A549 (cell line): Measurements from ENCODE around the gene COX5A. TPM values are rescaled to one million over a fixed set of nuclear protein-coding genes. Genes with fewer than 3 reads are reported as not detected.
"Not testable (repeated sequence)": the region's sequence is repeated elsewhere in the genome, so short reads cannot be mapped to it uniquely, and the experiment has no call there.

Experiments
- ATAC-seq, 2 experiments: fragments of 200-7000 bp in 1 of 2; fragments of >200 bp in 1 of 2; cut with Nextera tagmentation in 1 of 2; cut with Tn5 transposase in 1 of 2; 3 replicates each; pipeline versions ENCODE4 v1.8.0 to v1.9.1; 2018 to 2020; ENCODE audit warnings: mild to moderate bottlenecking in 1 of 2, moderate library complexity in 1 of 2
- CTCF ChIA-PET: fragments of 300-600 bp; sonication (Branson Sonifier 250); formaldehyde crosslinking; extraction: SDS; loops from one replicate; lab custom pipeline; 2021; ENCODE audit warnings: antibody characterized with exemption, inconsistent platforms; lab: Yijun Ruan, JAX
- POLR2A ChIA-PET: fragments of 350-600 bp; formaldehyde crosslinking; extraction: SDS; loops from one replicate; lab custom pipeline; 2021; ENCODE audit warnings: antibody characterized with exemption, inconsistent platforms; lab: Yijun Ruan, JAX
- DNase-seq, 2 experiments: peaks; one replicate each; pipeline versions ENCODE4 v3.0.0 to v3.0.0-alpha.2; 2011 to 2016; ENCODE audit warnings: low read depth in 1 of 2, low spot score in 1 of 2
- FAIRE-seq: peaks from 2 replicates; lab custom pipeline; 2011; peaks lifted over from hg19 to GRCh38; lab: Jason Lieb, UNC
- H3K27ac ChIP-seq, 2 experiments: fragments of >200 bp; sonication (Bioruptor Twin); formaldehyde crosslinking; 3 replicates each; pipeline ENCODE4 v1.5.1; 2016 to 2017
- H3K4me1 ChIP-seq: fragments of >200 bp; sonication (Bioruptor Twin); formaldehyde crosslinking; 3 replicates; pipeline ENCODE4 v1.6.1; 2016
- H3K4me2 ChIP-seq: fragments of >200 bp; sonication (Bioruptor Twin); formaldehyde crosslinking; 3 replicates; pipeline ENCODE4 v1.6.1; 2016
- H3K4me3 ChIP-seq: fragments of >200 bp; sonication (Bioruptor Twin); formaldehyde crosslinking; 3 replicates; pipeline ENCODE4 v1.5.1; 2016
- H3K9me3 ChIP-seq: fragments of >200 bp; sonication (Bioruptor Twin); formaldehyde crosslinking; 3 replicates; pipeline ENCODE4 v1.6.1; 2016
- BHLHE40 ChIP-seq: IDR thresholded peaks from 2 replicates; pipeline ENCODE4 v1.6.1; 2012; ENCODE audit warnings: low read depth, low read length, inconsistent platforms
- CHD2 ChIP-seq: fragments of 150-350 bp; IDR thresholded peaks from 2 replicates; pipeline ENCODE4 v1.6.1; 2014; ENCODE audit warnings: low read length; ENCODE audit not compliant: partially characterized antibody
- EHF ChIP-seq: fragments of 250-450 bp; sonication (Bioruptor Pico); IDR thresholded peaks from 2 replicates; pipeline ENCODE4 v1.5.0; 2020; ENCODE audit warnings: mild to moderate bottlenecking
- EHMT2 ChIP-seq: fragments of 200-600 bp; sonication (generic); IDR thresholded peaks from 2 replicates; pipeline ENCODE4 v1.6.1; 2016; ENCODE audit warnings: antibody characterized with exemption, low read depth, mild to moderate bottlenecking, moderate library complexity
- EP300 ChIP-seq, 2 experiments: fragments of >200 bp; sonication (Bioruptor Twin); formaldehyde crosslinking; IDR thresholded peaks; 2 replicates in 1 of 2; 3 replicates in 1 of 2; pipeline ENCODE4 v1.6.1; 2016 to 2017
- HDAC2 ChIP-seq: fragments of 200-600 bp; sonication (generic); IDR thresholded peaks from 2 replicates; pipeline ENCODE4 v1.6.1; 2016
- HOXB5 ChIP-seq: fragments of 250-450 bp; sonication (Bioruptor Pico); IDR thresholded peaks from 2 replicates; pipeline ENCODE4 v1.5.0; 2020; ENCODE audit warnings: mild to moderate bottlenecking, moderate library complexity
- JUN ChIP-seq, 2 experiments: fragments of >200 bp; sonication (Bioruptor Twin); formaldehyde crosslinking; IDR thresholded peaks; 2 replicates in 1 of 2; 3 replicates in 1 of 2; pipeline ENCODE4 v1.6.1; 2016 to 2017
- JUNB ChIP-seq: fragments of >200 bp; sonication (Bioruptor Twin); formaldehyde crosslinking; IDR thresholded peaks from 2 replicates; pipeline ENCODE4 v1.6.1; 2016
- KDM5A ChIP-seq: fragments of 200-600 bp; sonication (generic); IDR thresholded peaks from 2 replicates; pipeline ENCODE4 v1.6.1; 2016; ENCODE audit warnings: antibody characterized with exemption, mild to moderate bottlenecking
- MAFK ChIP-seq: fragments of 450-650 bp; IDR thresholded peaks from 2 replicates; pipeline ENCODE4 v1.6.1; 2014; ENCODE audit not compliant: partially characterized antibody
- MAZ ChIP-seq: fragments of 150-350 bp; IDR thresholded peaks from 2 replicates; pipeline ENCODE4 v1.6.1; 2014; ENCODE audit warnings: antibody characterized with exemption, low read depth, low read length, borderline replicate concordance
- NPAS2 ChIP-seq: fragments of 250-450 bp; sonication (Bioruptor Pico); IDR thresholded peaks from 2 replicates; pipeline ENCODE4 v1.8.0; 2022; ENCODE audit warnings: mild to moderate bottlenecking, moderate library complexity, borderline replicate concordance
- POLR2A ChIP-seq: IDR thresholded peaks from 2 replicates; pipeline ENCODE4 v1.6.1; 2012; ENCODE audit warnings: mild to moderate bottlenecking, low read length
- POLR2AphosphoS2 ChIP-seq: conservative IDR thresholded peaks from 2 replicates; pipeline ENCODE4 v1.6.1; 2012; ENCODE audit warnings: low read length, improper control_type of control experiment, inconsistent platforms
- RCOR1 ChIP-seq: fragments of 150-350 bp; IDR thresholded peaks from 2 replicates; pipeline ENCODE4 v1.6.1; 2014; ENCODE audit warnings: antibody characterized with exemption, low read length, low read depth
- RNF2 ChIP-seq: fragments of 200-600 bp; sonication (generic); IDR thresholded peaks from 2 replicates; pipeline ENCODE4 v1.6.1; 2016; ENCODE audit warnings: low read depth, mild to moderate bottlenecking, antibody characterized with exemption, moderate library complexity, borderline replicate concordance
- ZC3H11A ChIP-seq: fragments of 450-650 bp; IDR thresholded peaks from 2 replicates; pipeline ENCODE4 v1.6.1; 2014; ENCODE audit warnings: antibody characterized with exemption, mild to moderate bottlenecking
- ZNF302 ChIP-seq: fragments of 250-450 bp; sonication (Bioruptor Pico); IDR thresholded peaks from 2 replicates; pipeline ENCODE4 v1.9.0; 2021; ENCODE audit warnings: inconsistent platforms, mild to moderate bottlenecking, moderate library complexity
- WGBS: methylation state at CpG from one replicate; pipeline ENCODE4 v1.1.6; 2017; ENCODE audit errors: missing lambda C conversion rate; 5-methylcytosine and 5-hydroxymethylcytosine counted together
- polyA plus RNA-seq, 4 experiments: library from polyadenylated mRNA; depleted of rRNA in 3 of 4; stranded (reverse); fragments of >200 nt; fragmentation: RNase III in 1 of 4; extraction: RNeasy Plus Mini Kit Qiagen cat#74134 plus additional on column Dnase treatment in 1 of 4; gene quantifications; 2 replicates in 3 of 4; 3 replicates in 1 of 4; pipeline ENCODE4 v1.2.3, GENCODE V29; 2011 to 2017
- TF ChIP-seq, protein P1 (sequence below): IDR thresholded peaks from 2 replicates; pipeline ENCODE4 v1.6.1; 2012; ENCODE audit warnings: low read depth, borderline replicate concordance
- TF ChIP-seq, protein P2 (sequence below): fragments of >200 bp; sonication (Bioruptor Twin); formaldehyde crosslinking; IDR thresholded peaks from 3 replicates; pipeline ENCODE4 v1.6.1; 2016
- TF ChIP-seq, protein P3 (sequence below): IDR thresholded peaks from 2 replicates; pipeline ENCODE4 v1.6.1; 2012
- TF ChIP-seq, protein P4 (sequence below): fragments of >200 bp; sonication (Bioruptor Twin); formaldehyde crosslinking; IDR thresholded peaks from 2 replicates; pipeline ENCODE4 v1.6.1; 2016
- TF ChIP-seq, protein P5 (sequence below): fragments of 450-650 bp; IDR thresholded peaks from 2 replicates; pipeline ENCODE4 v1.6.1; 2014; ENCODE audit warnings: antibody characterized with exemption

Gene COX5A
- polyA plus RNA-seq, 2 of the 4 experiments (the other 2 are of a cell fraction) = 328 to 478 TPM

DNA sequence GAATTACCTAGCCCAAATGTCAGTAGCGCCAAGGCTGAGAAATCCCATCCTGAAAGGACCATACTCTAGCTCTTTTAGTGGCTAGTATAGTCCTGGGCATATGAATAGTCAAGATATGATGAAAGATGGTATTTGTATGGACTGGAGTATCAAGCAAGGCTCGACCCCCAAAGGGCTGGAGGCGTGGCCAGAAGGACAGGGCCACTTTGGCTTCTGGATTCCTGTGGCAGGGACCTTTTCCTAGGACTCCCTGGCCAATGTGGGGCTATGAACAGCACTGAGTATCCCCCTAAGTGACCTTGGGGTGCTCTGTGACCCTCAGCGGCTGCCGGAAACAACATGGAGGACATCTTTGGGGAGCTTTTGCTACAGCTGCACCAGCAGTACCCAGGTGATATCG is 42.0 kb downstream of the COX5A start:
- no peak for TF ChIP-seq NPAS2 (CRISPR knock-in tag)
- TF ChIP-seq ZNF302 (CRISPR knock-in tag) = no peak
- TF ChIP-seq MAZ = no peak
- 0 out of 5 replicates have a peak, but pooled peaks of 1 of the 2 experiments have one; percentile 37 for TF ChIP-seq JUN (IDR thresholded peaks at IDR 0.05)
- no peak for TF ChIP-seq BHLHE40
- no peak overlapping the region for H3K4me3 ChIP-seq
- no peak overlapping the region for H3K27ac ChIP-seq
- WGBS = 94% methylated on average over 6 of the region's 6 CpGs
- H3K4me1 ChIP-seq = peaks cover 1% of the 10 kb centered on the region; the same call in 1 of the 3 replicates
- no peaks in the 10 kb centered on the region for H3K9me3 ChIP-seq
- ChIA-PET POLR2A (interaction anchor here (3.7 kb wide), 1 partner anchor 11 kb away, joined by 31 read pairs; the partner anchor contains the start of gene FAM219B), CTCF (interaction anchor here (1.2 to 3.8 kb wide), 4 partner anchors 10 to 125 kb away, joined by 3 to 12 read pairs (median 6); partner anchors contain the start of gene FAM219B)
- FAIRE-seq (no peak), DNase-seq (no peak), ATAC-seq (no peak)
- no peak overlapping the region for H3K4me2 ChIP-seq

DNA sequence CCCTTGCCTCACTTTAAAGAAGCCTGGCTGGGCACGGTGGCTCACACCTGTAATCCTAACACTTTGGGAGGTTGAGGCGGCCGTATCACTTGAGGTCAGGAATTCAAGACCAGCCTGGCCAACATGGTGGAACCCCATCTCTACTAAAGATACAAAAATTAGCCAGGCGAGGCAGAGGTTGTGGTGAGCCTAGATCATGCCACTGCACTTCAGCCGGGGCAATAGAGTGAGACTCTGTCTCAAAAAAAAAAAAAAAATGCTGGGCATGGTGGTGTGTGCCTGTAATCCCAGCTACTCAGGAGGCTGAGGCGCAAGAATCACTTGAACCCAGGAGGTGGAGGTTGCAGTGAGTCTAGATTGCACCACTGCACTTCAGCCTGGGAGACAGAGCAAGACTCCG is 43.5 kb downstream of the COX5A start:
- not testable (repeated sequence) for H3K4me2 ChIP-seq, DNase-seq, H3K4me1 ChIP-seq, ATAC-seq, H3K4me3 ChIP-seq, H3K27ac ChIP-seq, FAIRE-seq, H3K9me3 ChIP-seq
- CTCF ChIA-PET = interaction anchor here (0.6 to 9.2 kb wide), 6 partner anchors 6 to 263 kb away, joined by 3 to 92 read pairs (median 4); no protein-coding TSS in a partner anchor
- POLR2A ChIA-PET = interaction anchor here (0.7 kb wide), 1 partner anchor 131 kb away, joined by 3 read pairs; no protein-coding TSS in a partner anchor
- WGBS = 91% methylated on average over 7 of the region's 7 CpGs

DNA sequence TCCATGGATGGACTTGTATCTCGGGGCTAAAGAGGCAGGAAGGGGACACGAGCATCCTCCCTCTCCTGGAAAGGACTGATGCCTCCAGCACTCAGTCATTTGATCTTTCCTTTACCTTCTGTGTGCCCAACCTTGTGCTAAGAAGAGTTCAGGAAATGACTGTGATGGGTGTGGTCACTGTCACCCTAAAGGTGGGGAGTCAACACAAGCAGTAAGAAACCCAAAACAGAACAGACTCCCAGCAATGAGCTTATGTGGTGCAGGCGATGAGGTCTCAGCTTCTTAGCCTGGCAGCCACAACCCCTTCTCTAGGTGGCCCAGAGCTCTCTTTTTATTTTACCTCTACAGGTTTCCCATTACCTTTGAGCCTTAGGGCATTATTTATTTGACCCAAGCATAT is 44.2 kb downstream of the COX5A start:
- TF ChIP-seq POLR2A (no peak), RCOR1 (no peak), POLR2AphosphoS2 (no peak)
- TF ChIP-seq, protein P1, sequence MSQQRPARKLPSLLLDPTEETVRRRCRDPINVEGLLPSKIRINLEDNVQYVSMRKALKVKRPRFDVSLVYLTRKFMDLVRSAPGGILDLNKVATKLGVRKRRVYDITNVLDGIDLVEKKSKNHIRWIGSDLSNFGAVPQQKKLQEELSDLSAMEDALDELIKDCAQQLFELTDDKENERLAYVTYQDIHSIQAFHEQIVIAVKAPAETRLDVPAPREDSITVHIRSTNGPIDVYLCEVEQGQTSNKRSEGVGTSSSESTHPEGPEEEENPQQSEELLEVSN = no peak
- TF ChIP-seq, protein P2, sequence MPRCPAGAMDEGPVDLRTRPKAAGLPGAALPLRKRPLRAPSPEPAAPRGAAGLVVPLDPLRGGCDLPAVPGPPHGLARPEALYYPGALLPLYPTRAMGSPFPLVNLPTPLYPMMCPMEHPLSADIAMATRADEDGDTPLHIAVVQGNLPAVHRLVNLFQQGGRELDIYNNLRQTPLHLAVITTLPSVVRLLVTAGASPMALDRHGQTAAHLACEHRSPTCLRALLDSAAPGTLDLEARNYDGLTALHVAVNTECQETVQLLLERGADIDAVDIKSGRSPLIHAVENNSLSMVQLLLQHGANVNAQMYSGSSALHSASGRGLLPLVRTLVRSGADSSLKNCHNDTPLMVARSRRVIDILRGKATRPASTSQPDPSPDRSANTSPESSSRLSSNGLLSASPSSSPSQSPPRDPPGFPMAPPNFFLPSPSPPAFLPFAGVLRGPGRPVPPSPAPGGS = no peak
- WGBS = 90% methylated on average over 3 of the region's 3 CpGs
- no peak overlapping the region for H3K27ac ChIP-seq
- CTCF ChIA-PET = interaction anchor here (0.6 to 9.2 kb wide), 6 partner anchors 7 to 262 kb away, joined by 3 to 92 read pairs (median 4); no protein-coding TSS in a partner anchor
- no peak overlapping the region for H3K4me2 ChIP-seq
- H3K4me3 ChIP-seq = no peak overlapping the region
- FAIRE-seq (no peak), DNase-seq (no peak), ATAC-seq (no peak)
- H3K4me1 ChIP-seq = peaks cover 9% of the 10 kb centered on the region; the same call in 1 of the 3 replicates
- no peaks in the 10 kb centered on the region for H3K9me3 ChIP-seq
- POLR2A ChIA-PET = no interaction called here

DNA sequence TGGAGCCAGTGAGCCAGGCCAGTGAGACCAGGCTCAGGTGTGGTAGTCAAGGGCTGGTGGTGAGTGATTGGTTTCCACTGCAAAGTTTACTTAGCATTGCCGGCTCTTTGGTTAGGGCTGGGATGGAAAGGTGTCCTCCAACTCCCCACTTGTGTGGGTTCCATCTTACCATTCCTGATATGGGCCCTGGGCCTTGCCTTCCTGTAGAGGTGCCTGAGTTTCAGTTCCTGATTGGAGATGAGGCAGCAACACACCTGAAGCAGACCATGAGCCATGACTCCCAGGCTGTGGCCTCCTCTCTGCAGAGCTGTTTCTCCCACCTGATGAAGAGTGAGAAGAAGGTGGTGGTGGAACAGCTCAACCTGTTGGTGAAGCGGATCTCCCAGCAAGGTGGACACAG is 44.9 kb downstream of the COX5A start:
- DNase-seq = no peak
- ChIA-PET POLR2A (interaction anchor here (1.2 kb wide), 1 partner anchor 14 kb away, joined by 3 read pairs; no protein-coding TSS in a partner anchor), CTCF (interaction anchor here (1.3 to 9.2 kb wide), 2 partner anchors 8 to 57 kb away, joined by 5 to 92 read pairs; no protein-coding TSS in a partner anchor)
- H3K4me3 ChIP-seq = no peak overlapping the region
- no peaks in the 10 kb centered on the region for H3K9me3 ChIP-seq
- TF ChIP-seq EHMT2 (no peak), JUNB (no peak), CHD2 (no peak), EP300 (IDR thresholded peaks at IDR 0.05) (no peak), RNF2 (no peak), EHF (CRISPR knock-in tag) (no peak), HDAC2 (no peak), MAFK (no peak), KDM5A (no peak), POLR2AphosphoS2 (no peak), ZC3H11A (no peak), HOXB5 (CRISPR knock-in tag) (no peak)
- TF ChIP-seq, protein P3, sequence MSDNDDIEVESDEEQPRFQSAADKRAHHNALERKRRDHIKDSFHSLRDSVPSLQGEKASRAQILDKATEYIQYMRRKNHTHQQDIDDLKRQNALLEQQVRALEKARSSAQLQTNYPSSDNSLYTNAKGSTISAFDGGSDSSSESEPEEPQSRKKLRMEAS = no peak
- TF ChIP-seq, protein P4, sequence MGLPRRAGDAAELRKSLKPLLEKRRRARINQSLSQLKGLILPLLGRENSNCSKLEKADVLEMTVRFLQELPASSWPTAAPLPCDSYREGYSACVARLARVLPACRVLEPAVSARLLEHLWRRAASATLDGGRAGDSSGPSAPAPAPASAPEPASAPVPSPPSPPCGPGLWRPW = no peak
- TF ChIP-seq, protein P5, sequence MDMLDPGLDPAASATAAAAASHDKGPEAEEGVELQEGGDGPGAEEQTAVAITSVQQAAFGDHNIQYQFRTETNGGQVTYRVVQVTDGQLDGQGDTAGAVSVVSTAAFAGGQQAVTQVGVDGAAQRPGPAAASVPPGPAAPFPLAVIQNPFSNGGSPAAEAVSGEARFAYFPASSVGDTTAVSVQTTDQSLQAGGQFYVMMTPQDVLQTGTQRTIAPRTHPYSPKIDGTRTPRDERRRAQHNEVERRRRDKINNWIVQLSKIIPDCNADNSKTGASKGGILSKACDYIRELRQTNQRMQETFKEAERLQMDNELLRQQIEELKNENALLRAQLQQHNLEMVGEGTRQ = no peak
- TF ChIP-seq, protein P2 = no peak
- H3K27ac ChIP-seq = no peak overlapping the region
- 94% methylated on average over 2 of the region's 2 CpGs for WGBS
- H3K4me1 ChIP-seq = peaks cover 9% of the 10 kb centered on the region; the same call in 1 of the 3 replicates
- no peak overlapping the region for H3K4me2 ChIP-seq
- ATAC-seq = no peak
- no peak for FAIRE-seq
